GM12892 (cell line): ENCODE results near the gene OCSTAMP.

Experiments
- POLR2A ChIP-seq: IDR thresholded peaks from 2 replicates; pipeline ENCODE4 v1.6.1; 2011; ENCODE audit warnings: low read depth, low read length, control low read depth
- POLR2AphosphoS5 ChIP-seq: IDR thresholded peaks from 2 replicates; pipeline ENCODE4 v1.6.1; 2011; ENCODE audit warnings: low read depth, low read length, control low read depth

DNA sequence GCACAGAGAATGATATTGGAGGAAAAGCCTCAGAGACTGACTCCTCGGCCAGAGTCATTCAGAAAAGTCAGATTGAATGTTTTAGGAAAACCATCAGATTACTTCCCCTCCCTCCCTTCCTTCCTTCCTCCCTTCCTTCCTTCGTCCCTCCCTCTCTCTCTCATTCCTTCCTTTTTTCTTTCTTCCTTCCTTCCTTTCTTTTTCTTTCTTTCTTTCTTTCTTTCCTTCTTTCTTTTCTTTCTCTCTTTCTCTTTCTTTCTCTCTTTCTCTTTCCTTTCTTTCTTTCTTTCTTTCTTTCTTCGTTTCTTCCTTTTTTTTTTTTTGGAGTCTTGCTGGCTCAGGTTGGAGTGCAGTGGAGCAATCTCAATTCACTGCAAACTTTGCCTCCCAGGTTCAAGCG lies 7.4 kb downstream of the OCSTAMP start:
- TF ChIP-seq POLR2AphosphoS5 (no peak), POLR2A (no peak)
